ENCODE results near the gene MYO1E.
A peak's percentile ranks its signal among the peaks of the same experiment; 100 is the strongest.
"Not testable (repeated sequence)": the region's sequence is repeated elsewhere in the genome, so short reads cannot be mapped to it uniquely, and the experiment has no call there.

Gene MYO1E

GRCh38 chr15:59372352-59373211 is at the start of gene MYO1E:
MYO1E (minus strand) TSS chr15:59372871; CDS start chr15:59372500, 371 bp downstream.
- DNase-seq = peak; percentile 93 to 96

GRCh38 chr15:59420986-59421618 is 48.4 kb upstream of the MYO1E start:
- no peak for DNase-seq

GRCh38 chr15:59420108-59420507 is 47.4 kb upstream of the MYO1E start:
- no peak for DNase-seq

DNA sequence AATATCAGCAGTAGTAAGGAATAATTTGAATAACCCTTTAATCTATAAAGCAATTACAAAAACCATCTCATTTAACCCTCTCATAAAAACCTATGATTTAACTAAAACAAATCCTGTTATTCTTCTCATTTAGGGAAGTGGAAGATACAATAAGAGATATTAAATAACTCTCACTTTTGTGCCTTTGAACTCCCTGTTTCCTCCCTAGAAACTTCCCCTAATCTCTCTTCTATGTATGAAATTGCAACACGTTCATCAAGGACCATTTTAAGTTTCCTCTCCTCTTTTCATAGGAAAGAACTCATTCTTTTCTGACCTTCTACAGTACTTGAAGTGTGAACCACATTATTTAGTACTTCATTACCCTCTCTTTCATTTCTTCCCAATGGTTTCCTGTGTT is 46.5 kb upstream of the MYO1E start:
- DNase-seq = no peak

GRCh38 chr15:59416816-59417215 is 44.1 kb upstream of the MYO1E start:
- DNase-seq = no peak

DNA sequence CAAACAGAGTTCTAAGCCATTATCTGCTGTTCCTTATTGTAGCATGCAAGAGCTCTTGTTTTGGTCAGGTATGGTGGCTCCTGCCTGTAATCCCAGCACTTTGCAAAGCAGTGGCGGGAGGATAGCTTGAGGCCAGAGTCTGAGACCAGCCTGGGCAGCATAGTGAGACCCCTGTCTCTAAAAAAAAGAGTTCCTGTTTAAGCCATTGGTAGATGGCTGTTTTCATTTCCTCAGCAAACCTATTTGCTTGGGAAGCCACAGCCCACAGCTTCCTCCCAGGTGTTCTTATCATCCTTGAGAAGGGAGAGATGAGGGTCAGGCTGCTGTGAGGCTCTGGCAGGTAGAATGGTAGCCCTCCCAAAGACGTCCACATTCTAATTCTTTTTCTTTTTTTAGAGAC is 40.9 kb upstream of the MYO1E start:
- DNase-seq = no peak

- no peak for DNase-seq
These were observed 37.8 kb upstream of the MYO1E start for GRCh38 chr15:59410391-59410896.

DNA sequence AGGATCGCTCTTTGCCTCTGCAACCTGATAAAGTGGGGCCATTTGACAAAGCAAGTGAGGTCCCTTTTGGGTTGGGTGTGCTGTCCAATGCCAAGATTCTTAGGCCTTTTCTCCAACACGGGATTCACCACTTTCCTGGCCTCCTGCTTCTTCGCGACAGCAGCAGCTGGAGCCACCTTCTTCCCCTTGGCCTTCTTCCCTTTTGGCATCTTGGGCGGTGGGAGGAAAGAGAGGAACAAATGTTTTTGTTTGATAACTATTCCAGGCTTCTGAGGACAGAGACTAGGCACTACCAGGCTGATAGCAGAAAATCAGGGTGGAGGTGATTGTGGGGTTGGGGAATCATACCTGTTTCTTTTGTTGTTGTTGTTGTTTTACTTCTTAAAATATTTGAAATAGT is 35.3 kb upstream of the MYO1E start:
- DNase-seq = no peak

GRCh38 chr15:59406446-59406845 is 33.8 kb upstream of the MYO1E start:
- DNase-seq = no peak

DNA sequence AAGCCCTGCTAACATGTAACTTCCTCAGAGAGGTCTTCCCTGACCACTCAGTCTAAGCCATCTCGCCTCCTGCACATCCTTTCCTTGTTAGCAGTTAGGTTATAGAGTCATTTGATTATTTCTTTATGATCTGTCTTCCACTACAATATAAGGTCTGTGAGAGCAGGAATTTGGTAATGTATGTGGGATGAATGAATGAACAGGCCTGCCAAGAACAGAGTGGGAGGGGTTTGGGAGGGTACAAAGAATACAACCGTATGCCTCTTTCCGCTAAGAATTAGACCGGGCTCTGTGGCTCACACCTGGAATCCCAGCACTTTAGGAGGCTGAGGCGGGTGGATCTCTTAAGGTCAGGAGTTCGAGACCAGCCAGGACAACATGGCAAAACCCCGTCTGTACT is 32.4 kb upstream of the MYO1E start:
- DNase-seq = no peak

DNA sequence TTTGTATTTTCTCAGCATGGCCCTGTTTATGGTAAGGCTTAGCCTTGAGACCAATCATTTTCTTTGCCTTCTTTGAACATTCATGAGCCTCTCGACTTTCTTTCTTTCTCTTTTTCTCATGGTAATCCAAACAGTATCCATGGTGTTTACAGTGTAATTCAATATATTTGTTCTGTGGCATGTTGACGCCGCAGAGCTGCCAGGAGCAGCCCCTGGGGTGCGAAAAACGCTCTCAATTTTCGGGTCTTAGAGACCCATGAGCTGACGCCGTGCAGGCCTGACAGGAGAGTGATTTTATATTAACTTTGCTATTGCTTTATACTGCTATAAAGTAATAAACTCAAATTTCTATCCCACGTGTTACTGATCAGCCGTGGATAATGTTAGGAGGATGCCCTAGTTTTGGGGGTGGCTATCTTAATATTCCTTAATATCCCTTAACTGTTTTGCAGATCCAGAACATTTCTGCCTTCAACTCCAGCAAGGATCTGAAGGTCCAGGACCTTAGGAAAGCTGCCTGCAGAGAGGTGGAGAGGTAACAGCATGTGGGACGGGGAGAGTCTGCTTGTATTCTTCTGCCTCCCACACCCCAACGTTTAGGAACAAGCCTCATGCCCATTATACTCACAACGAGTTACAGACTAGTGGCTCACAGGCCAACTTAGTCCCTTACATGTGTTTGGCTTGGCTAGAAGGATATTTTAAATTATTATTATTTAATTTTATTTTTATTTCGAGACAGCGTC is 29.3 kb upstream of the MYO1E start:
- no peak for DNase-seq

GRCh38 chr15:59401051-59401823 is 28.6 kb upstream of the MYO1E start:
- not testable (repeated sequence) for DNase-seq

- no peak for DNase-seq
These were observed 27.6 kb upstream of the MYO1E start for GRCh38 chr15:59400103-59400813.

DNA sequence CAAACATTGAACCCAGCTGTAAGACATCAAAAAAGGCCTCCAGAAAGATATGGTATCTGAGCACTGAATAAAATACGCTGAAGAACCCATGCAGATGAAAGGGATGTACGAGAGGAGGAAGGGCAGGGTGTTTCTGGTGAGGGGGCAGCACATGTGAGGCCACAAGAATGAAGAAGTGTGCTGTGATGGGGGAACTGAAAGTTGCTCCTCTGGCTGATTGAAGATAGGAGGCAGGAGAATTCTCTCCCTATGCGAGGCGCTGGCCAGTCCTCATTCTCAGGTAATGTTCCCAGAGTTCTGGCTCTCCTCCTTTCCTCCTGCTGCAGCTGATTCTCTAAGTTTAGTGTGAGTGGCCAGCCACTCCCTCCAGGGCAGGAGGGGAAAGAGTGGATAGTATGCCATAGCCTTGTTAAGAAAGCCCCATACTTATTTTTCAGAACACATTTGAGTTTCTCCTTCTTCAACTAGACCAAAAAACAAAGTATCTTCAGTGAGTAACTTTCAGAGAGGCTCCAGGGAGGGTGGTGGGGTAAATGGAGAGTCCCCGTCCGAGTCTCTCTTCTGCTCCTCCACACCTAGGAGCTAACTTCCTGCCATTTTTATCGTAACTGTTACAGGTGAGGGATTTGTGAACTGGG is 26.9 kb upstream of the MYO1E start:
- DNase-seq = no peak

DNA sequence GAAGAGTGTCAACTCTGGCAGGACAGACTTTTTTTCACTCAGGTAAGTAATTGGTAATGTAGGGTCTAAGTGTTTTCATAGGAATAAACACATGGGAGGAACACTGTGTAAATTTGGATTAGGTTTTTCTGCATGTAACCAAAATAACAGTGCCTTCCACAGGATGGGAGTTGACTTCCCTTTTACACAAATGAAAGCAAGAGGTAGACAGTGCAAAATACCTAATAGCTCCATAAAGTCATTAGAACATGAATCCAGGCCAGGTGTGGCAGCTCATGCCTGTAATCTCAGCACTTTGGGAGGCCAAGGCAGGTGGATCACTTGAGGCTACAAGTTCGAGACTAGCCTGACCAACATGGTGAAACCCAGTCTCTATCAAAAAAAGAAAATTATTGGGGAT is 25.5 kb upstream of the MYO1E start:
- DNase-seq = no peak

DNA sequence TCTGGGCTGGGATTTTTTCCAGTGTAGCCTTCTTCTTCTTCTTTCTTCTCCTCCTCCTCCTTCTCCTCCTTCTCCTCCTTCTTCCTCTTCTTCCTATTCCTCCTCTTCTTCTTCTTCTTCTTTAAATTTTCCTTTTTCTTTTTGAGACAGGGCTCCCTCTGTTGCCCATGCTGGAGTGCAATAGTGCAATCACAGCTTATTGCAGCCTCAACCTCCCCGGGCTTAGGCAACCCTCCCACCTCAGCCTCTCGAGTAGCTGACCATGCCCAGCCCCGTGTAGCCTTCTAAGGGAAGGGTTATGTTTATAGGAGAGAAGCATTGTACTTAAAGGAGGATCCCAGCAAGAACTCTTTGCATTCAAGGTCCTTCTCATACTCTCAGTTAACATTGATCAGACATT is 24.0 kb upstream of the MYO1E start:
- no peak for DNase-seq

DNA sequence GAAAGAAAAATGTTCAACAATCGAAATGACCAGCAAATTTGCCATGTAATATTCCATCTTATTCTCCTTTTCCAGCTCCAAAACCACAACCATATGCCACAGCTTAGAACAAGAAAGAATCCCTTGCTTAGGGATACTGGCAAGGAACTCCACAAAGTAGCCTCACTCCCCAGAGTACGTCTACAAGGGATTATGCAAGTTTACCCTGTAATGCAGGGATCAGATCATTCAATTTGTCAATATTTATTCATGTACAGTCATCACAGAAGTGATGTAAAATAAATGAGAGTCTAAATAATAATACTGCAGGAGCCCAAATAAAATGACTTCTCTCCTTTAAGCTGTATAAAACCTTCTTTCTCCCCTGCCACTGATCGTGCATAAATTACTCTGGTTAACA is 23.5 kb upstream of the MYO1E start:
- no peak for DNase-seq

GRCh38 chr15:59394166-59394661 is 21.5 kb upstream of the MYO1E start:
- DNase-seq = no peak

GRCh38 chr15:59392299-59392698 is 19.6 kb upstream of the MYO1E start:
- DNase-seq = no peak

- DNase-seq = no peak
These were observed 16.0 kb upstream of the MYO1E start for GRCh38 chr15:59388670-59389069.

DNA sequence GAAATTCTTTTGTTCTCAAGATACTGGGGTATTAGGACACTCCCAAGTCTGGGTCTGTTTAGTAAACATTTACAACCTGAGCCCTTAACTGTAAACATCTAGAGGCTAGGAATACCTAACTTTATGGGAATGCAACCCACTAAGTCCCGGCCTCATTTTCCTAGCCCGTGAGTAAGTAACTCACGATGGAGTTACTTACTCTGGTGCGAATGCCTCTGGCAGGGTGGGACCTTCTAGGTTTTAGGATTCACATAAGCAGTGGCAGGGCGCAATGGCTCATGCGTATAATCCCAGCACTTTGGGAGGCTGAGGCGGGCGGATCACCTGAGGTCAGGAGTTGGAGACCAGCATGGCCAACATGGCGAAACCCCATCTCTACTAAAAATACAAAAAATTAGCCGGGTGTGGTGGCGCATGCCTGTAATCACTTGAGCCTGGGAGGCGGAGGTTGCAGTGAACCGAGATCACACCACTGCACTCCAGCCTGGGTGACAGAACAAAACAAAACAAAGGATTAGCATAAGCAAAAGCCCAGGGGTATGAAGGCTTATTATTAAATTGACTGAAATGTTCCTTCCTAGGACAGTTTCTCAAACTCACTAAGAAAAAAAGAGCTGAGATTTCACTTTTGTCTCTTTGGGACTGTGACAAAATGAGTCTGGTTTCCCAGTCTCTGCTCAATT is 14.7 kb upstream of the MYO1E start:
- DNase-seq = not testable (repeated sequence)
